ENCODE measurements around the gene PRAMEF15.
"Not testable (repeated sequence)": the region's sequence is repeated elsewhere in the genome, so short reads cannot be mapped to it uniquely, and the experiment has no call there.

Gene PRAMEF15

GRCh38 chr1:13315281-13315680 is at the start of gene PRAMEF15:
PRAMEF15 (plus strand) TSS chr1:13315581; CDS start chr1:13318408, 2,827 bp downstream.
- DNase-seq (ENCODE audit: low read depth) = not testable (repeated sequence)

GRCh38 chr1:13277016-13277415 is 38.4 kb upstream of the PRAMEF15 start:
- not testable (repeated sequence) for DNase-seq (ENCODE audit: low read depth)

- not testable (repeated sequence) for DNase-seq (ENCODE audit: low read depth)
Observed at GRCh38 chr1:13279617-13280016, 35.8 kb upstream of the PRAMEF15 start.

GRCh38 chr1:13285037-13285436 is 30.3 kb upstream of the PRAMEF15 start, which contains the start of gene PRAMEF8:
PRAMEF8 (minus strand) TSS chr1:13285137; CDS start chr1:13284091, 1,046 bp downstream.
- DNase-seq (ENCODE audit: low read depth) = not testable (repeated sequence)

- DNase-seq (ENCODE audit: low read depth) = not testable (repeated sequence)
Observed at GRCh38 chr1:13289030-13289429, 26.4 kb upstream of the PRAMEF15 start.

- not testable (repeated sequence) for DNase-seq (ENCODE audit: low read depth)
Observed at GRCh38 chr1:13297216-13297931, 18.0 kb upstream of the PRAMEF15 start.

- not testable (repeated sequence) for DNase-seq (ENCODE audit: low read depth)
Observed at GRCh38 chr1:13298699-13299098, 16.7 kb upstream of the PRAMEF15 start.

GRCh38 chr1:13302197-13302596 is 13.2 kb upstream of the PRAMEF15 start:
- DNase-seq (ENCODE audit: low read depth) = not testable (repeated sequence)

GRCh38 chr1:13303239-13303638 is 12.1 kb upstream of the PRAMEF15 start, which contains the start of gene PRAMEF33:
PRAMEF33 (plus strand) TSS chr1:13303539; CDS start chr1:13305955, 2,416 bp downstream.
- DNase-seq (ENCODE audit: low read depth) = not testable (repeated sequence)

GRCh38 chr1:13342496-13342895 is 27.1 kb downstream of the PRAMEF15 start:
- not testable (repeated sequence) for DNase-seq (ENCODE audit: low read depth)

- not testable (repeated sequence) for DNase-seq (ENCODE audit: low read depth)
Observed at GRCh38 chr1:13347034-13347433, 31.7 kb downstream of the PRAMEF15 start, which contains the start of gene PRAMEF14. PRAMEF14 (minus strand) TSS chr1:13347134; CDS start chr1:13345314, 1,820 bp downstream.

GRCh38 chr1:13353476-13353875 is 38.1 kb downstream of the PRAMEF15 start:
- not testable (repeated sequence) for DNase-seq (ENCODE audit: low read depth)

GRCh38 chr1:13354475-13354874 is 39.1 kb downstream of the PRAMEF15 start:
- DNase-seq (ENCODE audit: low read depth) = not testable (repeated sequence)

- not testable (repeated sequence) for DNase-seq (ENCODE audit: low read depth)
Observed at GRCh38 chr1:13356774-13357173, 41.4 kb downstream of the PRAMEF15 start.

- not testable (repeated sequence) for DNase-seq (ENCODE audit: low read depth)
Observed at GRCh38 chr1:13362364-13362763, 47.0 kb downstream of the PRAMEF15 start.

- not testable (repeated sequence) for DNase-seq (ENCODE audit: low read depth)
Observed at GRCh38 chr1:13364928-13365327, 49.5 kb downstream of the PRAMEF15 start.

- not testable (repeated sequence) for DNase-seq (ENCODE audit: low read depth)
Observed at GRCh38 chr1:13366536-13366935, 51.2 kb downstream of the PRAMEF15 start.

GRCh38 chr1:13368544-13368943 is 53.2 kb downstream of the PRAMEF15 start:
- not testable (repeated sequence) for DNase-seq (ENCODE audit: low read depth)

Measured in T-helper 22 cell (primary cell).